Activated T-cell treated with anti-CD3 and anti-CD28 coated beads, Interleukin-2, amount 50 U/mL, for 48 hours (primary cell): Measurements from ENCODE around the gene F11R.
"Not testable (repeated sequence)": the region's sequence is repeated elsewhere in the genome, so short reads cannot be mapped to it uniquely, and the experiment has no call there.

Source experiments
- DNase-seq, 2 experiments: peaks; one replicate each; pipeline ENCODE4 v3.0.0-alpha.2; 2020

Gene F11R

DNA sequence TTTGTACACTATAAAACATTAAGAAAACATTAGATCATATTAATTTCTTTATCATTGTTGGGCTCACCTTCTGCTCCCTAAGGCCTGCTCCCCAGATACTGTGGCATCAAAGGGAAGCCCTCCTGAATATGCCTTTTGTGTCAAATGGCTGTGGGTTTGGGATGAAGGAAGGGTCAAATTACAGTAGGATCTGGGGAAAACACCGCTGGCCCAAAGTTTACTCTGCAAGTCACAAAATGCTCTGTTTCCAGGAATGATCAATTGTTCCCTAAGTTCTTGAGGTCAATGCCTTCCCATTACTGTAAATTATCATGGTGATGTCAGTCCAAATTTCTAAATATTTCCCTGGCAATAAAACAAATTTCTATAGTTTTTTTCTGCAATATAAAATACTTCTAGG is 59.5 kb downstream of the F11R start:
- DNase-seq = no peak

DNA sequence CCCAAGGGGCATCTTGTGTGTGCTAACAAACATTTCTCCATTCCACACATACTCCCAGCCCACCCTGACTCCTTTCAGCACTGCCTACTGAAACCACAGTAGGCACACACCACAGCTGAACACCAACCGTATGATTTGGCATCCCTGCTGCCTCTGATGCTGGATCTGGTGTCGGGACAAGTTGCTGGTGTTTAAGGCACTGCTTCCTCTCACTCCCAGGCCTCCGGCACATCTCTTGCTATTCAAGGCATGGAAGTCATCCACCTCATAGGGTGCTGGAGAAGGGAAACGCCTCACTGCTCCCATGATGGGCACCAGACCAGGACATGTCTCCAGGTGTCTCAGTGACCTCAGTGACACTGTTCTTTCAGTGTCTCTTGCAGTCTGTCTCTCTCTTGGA is 64.0 kb downstream of the F11R start:
- DNase-seq = no peak

DNA sequence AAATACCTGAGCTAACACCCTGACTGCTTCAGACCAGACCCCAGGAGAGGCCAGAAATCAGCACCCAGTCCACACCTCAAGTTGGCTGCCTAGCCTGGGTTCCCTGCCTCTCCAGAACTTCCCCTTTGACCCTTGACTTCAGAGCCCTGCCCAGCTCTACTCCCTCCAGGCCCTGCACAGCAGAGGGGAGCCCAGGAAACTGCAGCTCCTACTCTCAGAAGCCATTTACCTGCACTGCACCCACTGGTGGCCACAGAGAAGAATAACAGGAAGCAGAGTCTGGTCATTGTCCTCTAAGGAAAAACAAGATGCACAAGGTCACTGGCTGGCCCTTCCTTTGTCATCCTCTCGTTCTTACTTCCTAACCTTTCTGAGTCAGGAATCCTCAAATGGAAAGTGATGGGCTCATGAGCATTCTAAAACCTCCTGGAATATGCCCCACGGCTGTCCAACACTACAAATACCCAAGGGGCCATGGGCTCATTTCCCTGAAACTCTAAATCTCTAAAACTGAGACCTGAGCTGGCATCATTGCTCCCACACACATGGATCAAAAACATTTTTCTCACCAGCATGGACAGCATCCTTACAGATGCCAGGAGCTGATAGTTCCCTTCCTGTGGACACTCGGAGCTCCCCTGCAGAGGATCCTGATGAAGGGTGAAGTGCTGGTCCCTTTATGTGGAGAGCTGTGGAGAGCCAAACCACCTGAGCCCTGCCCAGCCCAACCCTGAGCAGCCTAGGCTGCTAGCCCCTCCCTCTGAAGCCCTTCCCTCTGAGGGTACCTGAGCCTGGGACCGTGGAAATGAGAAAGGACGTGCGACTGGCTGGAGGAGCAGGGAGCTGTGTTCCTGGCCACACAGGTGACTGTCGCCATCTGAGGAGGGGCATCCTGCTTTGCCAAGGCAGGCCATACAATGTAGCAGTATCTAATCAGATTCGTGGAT is 66.5 kb downstream of the F11R start, which contains the start of gene ITLN2:
ITLN2 (minus strand) TSS at position 652 of the 947 bp plus-strand sequence; CDS start at position 584, 68 bp downstream.
- peak; percentile 61 to 65 for DNase-seq

DNA sequence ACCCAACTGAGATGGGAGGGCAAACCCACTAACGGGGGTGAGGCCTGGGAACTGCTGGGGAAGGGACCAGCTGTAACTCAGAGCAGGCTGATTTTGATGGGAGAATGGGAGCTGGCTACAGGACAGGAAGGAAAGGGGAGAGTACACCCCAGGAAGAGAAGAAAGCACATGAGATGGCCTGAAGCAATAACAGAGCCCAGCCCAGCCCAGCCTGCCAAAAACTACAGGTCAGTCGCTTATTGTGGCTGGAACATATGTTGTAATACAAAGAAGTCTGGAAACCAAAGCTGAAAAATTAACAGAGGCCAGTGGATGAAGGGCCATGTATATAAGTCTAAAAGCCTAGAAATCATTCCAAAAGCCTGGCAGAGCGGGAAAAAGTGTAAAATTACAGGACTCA is 67.9 kb downstream of the F11R start:
- DNase-seq = no peak

DNA sequence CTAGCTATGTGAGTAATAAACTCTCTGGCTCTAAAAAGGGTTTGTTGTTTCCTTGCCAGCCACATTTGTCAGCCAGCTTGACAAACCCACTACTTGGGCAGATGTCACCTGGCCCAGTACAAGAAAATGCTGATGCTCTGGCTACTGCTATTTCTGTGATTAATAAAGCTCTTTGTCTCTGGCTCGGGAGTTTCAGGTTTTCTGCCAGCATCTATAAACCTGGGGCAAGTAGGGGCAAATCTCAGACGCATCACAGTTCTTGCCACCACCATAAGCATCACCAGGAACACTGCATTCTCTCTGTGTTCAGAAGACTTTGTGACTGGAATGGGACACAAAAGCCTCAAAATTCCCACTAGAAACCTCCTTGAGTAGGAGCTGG is 68.8 kb downstream of the F11R start:
- DNase-seq = no peak

DNA sequence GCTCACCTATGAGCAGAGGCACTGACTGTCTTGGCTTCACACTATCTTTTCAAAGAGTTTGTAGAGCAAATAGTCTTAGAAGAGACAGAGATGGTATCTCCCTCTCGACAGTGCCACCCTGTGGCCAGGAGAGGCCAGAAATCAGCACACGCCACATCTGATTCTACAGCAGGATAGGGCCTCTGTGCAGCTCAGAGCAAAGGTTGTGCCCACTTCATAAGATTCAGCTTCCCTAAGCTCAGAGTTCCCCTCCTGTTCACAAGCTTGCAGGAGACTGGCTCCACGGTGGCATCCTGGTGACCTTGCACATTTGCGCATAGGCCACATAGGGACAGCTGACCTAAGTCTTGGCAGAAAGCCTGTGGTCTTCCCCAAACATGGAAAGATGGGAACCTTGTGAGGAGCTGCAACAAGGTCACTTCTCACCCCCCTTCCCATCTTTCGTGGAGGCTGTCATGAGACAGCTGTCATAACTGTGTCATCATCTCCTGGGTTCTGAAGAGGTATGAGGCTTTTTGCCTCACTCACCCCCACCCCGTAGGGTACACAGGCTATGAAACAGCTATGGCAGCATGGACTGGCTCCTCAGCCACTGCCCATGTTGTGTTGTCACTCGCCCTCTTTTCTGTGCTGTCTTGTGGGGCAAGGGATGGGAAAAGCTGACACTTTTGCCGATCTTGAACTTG is 69.4 kb downstream of the F11R start:
- peak; percentile 81 to 82 for DNase-seq

DNA sequence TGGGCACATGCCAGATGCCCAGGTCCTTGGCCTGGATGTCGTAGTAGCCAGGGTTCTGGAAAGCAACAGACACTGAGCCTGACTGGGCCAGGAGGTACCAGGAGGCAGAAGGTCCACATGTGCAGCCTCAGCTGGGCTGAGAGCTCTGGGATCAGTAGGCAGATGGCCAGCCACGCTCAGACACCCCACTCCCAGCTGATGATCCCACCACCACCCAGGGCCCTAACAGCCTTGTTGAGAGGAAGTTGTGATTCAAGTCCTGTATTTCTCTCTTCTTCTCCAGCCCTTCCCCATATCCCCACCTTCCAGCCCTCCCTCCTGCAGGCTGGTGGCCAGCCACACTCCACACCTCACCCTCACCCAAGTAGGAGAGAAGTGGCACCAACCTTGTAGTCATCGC is 70.3 kb downstream of the F11R start:
- no peak for DNase-seq

DNA sequence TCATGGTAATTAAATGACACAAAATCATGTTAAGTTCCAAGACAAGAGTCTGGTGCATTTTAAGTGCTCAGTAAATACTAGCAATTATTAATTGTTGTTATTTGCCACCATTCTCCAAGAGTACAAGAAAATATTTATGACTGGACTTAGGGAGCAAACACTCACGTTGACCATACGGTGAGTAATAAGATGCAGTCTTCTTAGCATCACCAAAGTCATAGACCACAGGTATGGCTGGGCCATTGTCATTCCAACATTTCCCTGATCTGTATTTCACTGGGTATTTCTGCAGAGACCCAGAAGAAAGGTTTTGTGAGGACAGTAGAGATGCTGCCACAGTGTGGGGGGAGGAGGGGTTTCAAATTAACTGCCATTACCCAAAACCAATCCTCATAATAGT is 71.1 kb downstream of the F11R start:
- DNase-seq = no peak

DNA sequence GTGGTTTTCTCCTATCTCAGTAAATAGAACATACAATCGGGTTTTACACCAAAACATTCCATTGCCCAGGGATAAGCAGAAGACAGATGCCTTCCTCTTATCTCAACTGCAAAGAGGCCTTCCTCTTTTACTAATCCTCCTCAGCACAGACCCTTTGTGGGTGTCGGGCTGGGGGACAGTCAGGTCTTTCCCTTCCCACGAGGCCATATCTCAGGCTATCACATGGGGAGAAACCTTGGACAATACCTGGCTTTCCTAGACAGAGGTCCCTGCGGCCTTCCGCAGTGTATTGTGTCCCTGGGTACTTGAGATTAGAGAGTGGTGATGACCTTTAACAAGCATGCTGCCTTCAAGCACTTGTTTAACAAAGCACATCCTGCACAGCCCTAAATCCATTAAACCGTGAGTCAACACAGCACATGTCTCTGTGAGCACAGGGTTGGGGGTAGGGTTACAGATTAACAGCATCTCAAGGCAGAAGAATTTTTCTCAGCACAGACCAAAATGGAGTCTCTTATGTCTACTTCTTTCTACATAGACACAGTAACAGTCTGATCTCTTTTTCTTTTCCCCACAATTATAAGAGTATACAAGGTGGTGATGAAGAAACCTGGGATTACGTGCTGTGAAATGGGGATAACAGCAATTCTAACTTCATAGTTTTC is 71.6 kb downstream of the F11R start:
- DNase-seq = not testable (repeated sequence)

DNA sequence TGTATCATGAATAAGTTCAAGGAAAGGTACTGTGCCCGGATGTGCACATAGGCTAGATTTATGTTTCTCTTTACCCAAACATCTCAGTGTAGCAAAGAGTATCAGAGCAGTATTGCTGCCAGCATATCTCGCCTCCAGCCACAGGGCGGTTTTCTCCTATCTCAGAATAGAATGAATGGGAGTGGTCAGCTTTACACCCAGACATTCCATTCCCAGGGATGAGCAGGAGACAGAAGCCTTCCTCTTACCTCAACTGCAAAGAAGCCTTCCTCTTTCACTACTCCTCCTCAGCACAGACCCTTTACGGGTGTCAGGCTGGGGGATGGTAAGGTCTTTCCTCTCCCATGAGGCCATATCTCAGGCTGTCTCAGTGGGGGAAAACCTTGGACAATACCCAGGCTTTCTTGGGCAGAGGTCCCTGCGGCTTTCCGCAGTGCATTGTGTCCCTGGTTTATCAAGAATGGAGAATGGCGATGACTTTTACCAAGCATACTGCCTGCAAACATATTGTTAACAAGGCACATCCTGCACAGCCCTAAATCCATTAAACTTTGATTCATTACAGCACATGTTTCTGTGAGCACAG is 73.7 kb downstream of the F11R start:
- not testable (repeated sequence) for DNase-seq

DNA sequence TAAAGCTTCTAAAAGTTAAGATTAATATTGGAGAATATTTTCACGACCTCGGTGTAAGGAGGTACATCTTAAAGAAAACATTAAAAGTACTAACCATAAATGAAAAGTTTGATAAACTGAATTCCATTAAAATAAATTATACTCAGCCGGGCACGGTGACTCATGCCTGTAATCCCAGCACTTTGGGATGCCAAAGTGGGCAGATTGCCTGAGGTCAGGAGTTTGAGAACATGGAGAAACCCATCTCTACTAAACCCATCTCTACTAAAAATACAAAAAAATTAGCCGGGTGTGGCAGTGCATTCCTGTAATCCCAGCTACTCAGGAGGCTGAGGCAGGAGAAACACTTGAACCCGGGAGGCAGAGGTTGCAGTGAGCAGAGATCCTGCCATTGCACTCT is 75.1 kb downstream of the F11R start:
- not testable (repeated sequence) for DNase-seq
